HG03045 (cell line): ENCODE results near the gene CTSK.
"Not testable (repeated sequence)": the region's sequence is repeated elsewhere in the genome, so short reads cannot be mapped to it uniquely, and the experiment has no call there.

Experiments
- ATAC-seq: cut with Tn5 transposase; IDR thresholded peaks from one replicate; pipeline ENCODE4 v1.9.1; 2021; ENCODE audit warnings: mild to moderate bottlenecking, moderate library complexity; ENCODE audit not compliant: unreplicated experiment

The CTSK gene

DNA sequence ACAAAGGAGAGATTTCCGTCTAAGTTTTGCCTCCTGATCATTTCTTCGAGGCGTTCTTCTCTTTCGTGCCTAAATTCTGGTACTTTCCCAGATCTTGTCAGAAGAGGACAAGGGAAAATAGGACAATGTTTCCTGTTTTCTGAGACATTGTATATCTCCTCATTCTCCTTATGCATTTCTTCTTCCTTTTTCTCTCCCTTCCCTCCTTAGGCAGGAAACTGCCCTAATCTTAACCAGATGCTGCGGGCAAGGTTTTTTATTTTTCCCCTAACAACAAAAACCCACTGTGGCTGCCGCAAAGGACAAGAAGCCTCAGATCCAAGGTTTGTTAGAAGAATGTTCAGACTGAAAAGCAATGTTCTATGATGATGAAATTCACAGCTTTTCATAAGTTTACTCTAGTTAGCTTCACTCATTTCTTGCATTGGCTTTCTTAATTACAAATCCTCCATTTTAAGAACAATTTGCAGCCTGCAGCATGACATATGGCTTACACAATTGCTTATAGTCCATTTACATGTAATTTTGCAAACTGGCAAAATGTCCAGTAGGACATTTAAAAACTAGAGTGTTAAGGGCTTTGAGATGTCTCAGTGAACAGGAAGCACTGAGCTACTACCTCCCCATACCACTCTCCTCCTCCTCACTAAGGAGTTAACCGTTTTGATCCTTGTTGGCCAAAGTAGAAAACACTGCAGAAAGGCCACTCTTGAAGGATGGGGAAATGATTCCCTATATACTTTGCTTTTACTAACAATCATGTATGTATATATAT is 624 bp downstream of the CTSK start:
- ATAC-seq = no peak

DNA sequence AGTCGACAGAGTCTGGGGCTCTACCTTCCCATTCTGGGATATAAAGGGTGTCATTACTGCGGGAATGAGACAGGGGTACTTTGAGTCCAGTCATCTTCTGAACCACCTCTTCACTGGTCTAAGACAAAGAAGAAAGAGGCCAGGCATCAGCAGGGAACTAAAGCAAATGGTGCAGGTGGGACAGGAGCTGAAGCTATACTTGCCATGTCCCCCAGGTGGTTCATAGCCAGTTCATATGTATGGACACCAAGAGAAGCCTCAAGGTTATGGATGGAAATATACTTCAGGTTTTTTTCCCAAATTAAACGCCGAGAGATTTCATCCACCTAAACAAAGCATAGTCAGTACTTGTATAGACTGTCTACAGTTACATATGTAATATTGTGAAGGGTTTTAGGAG is 2.2 kb downstream of the CTSK start:
- ATAC-seq = no peak

DNA sequence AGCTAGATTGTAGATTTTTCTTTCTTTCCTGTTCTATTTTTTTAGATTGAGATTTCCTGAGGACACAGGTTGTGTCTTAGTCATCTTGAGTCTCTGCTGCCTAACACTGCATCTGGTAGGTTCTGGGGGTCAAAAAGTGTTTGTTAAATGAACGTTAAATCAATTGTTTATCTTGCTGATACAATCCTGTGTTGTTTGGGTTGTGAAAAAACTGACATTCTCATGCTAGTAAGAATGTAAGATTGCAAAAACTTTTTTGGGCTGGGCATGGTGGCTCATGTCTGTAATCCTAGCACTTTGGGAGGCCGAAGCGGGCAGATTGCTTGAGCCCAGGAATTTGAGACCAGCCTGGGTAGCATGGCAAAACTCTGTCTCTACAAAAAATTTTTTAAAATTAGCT is 3.4 kb downstream of the CTSK start:
- ATAC-seq = no peak

DNA sequence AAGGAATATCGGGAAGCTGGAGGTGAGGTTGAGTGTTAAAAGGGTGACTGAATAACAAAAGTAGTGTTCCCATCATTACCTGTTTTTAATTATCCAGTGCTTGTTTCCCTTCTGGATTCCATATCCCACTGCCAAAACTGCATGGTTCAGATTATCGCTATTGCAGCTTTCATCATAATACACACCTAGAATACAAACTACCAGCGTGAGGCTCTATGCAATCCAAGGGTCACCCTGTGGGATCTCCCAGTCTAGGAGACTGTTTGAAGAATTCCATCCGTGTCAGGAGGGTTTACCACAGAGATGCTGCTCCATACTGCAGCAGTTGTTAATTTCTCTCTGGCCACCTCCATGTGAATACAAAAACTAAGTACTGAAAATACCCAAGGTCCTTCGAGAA is 9.0 kb downstream of the CTSK start:
- ATAC-seq = no peak

DNA sequence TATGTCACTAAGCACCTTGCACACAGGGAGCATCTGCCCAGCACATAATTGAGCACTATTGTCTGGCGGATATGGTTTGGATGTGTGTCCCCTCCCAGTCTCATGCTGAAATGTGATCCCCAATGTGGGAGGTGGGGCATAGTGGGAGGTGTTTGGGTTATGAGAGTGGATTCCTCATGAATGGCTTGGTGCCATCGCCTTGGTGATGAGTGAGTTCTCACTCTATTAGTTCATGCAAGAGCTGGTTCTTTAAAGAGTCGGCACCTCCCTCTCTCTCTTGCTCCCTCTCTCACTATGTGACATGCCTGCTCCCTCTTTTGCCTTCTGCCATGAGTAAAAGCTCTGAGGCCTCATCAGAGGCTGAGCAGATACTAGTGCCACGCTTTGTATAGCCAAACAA is 9.5 kb downstream of the CTSK start:
- no peak for ATAC-seq

DNA sequence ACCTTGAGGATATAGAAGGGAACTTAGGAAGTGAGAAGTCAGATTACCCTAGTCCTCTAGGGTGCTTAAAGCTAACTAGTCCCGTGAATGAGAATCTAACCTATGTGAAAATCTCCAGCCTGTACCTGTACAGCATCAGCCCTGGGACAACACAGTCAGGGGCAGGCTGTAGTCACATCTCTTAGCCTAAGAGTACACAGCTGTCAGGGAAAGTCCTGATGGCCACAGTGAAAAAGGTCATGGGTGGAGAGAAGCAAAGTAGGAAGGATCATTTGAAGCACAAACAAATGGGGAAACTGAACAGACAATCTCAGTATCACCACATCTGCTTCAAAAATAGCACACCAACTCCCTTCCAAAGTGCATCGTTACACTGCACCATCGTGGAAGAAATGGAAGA is 11.7 kb downstream of the CTSK start:
- ATAC-seq = no peak

DNA sequence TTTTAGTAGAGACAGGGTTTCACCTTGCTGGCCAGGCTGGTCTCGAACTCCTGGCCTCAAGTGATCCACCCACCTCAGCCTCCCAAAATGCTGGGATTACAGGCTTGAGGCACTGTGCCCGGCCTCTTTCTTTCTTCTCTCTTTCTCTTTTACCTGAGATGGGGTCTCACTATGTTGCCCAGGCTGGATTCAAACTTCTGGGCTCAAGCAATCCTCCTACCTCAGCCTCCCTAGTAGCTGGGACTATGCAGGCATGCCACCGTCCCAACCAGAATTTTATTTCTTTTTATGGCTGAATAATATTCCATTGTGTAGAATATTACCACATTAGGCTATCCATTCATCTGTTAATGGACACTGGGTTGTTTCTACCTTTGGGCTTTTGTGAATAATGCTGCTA is 14.3 kb downstream of the CTSK start:
- not testable (repeated sequence) for ATAC-seq

DNA sequence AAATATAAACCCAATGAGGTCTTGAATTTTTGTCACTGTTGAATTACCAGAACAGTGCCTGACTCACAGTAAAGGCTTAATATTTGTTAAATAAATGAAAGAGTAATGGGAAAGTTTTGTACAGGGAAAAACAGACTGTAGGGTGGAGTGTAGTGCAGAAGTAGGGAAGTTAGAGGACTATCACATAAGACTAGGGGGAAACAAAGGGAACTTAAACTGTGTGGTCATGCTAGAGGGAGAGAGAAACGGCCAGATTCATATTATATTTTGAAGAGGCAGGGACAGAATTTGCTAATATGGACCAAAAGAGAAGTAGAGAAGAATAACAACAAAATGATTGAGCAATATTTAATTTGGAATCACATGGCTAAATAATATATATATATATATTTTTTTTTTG is 14.8 kb downstream of the CTSK start:
- ATAC-seq = no peak

DNA sequence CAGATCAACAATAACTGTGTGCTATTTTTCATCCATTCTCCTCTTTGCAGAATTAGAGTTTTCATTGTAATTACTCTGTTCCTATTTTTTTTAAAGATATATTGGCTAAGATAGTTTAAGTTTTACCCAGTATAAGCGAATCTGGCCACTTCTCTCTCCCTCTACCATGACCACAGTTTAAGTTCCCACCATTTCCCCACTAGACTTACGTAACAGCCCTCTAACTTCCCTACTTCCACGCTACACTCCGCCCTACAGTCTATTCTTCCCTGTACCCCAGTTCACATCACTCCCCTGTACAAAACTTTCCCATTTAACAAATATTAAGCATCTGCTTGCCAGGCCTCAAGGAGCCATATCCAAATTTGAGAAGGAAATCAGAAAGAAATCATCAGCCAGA is 16.5 kb downstream of the CTSK start:
- ATAC-seq = no peak

DNA sequence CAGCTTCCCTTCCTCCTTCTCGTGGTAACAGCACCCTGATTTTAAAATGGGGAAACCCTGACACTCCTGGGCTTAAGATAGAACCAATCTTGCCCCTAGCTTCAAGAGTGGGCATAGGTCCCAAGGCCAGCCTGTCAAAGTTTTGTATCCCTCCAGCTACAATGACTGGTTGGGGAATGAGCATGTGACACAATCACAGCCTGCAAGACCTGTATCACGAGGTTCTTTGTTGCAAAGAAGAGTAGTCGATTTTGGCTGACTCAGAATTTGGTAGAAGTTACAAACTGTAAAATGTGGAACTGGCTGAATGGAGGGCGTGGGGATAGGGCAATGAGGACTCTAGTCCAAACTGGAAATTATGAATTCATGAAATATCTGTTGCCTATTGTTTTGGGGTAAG is 18.7 kb downstream of the CTSK start:
- ATAC-seq = no peak

DNA sequence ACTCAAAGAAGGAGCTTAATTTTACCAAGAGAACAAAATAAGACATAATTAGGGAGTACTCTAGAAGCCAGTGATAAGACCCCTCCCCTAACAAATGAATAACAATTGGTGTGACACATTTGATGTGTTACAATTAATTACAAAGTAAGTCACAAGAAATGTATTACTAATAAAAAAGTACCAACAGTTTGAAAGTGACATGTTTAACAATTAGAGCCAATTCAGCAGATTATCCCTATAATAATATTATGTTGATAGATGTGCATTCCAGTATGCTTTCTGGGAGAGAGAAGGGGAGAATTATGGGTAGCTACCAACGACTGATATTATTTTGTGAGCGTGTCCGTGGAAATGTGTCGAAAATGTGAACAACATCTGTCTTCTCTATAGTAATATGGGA is 19.1 kb downstream of the CTSK start:
- ATAC-seq = no peak

DNA sequence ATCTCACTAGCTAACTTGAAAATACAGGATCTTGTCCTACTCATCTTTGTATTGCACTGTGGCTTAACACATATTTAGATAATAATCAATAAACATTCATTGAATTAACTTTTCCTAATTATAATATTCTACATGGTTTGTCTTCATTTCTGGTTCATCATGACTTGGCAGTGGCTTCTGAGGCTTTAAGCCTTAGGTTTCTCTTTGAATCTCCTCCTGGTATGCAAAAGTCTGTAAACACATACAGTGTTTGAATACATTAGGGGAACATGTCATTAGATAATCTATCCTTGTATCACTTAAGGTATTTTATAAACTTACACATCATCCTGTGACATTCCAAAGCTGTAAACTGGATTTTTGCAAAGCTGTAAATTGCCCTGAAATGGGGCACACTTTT is 20.6 kb downstream of the CTSK start:
- no peak for ATAC-seq

DNA sequence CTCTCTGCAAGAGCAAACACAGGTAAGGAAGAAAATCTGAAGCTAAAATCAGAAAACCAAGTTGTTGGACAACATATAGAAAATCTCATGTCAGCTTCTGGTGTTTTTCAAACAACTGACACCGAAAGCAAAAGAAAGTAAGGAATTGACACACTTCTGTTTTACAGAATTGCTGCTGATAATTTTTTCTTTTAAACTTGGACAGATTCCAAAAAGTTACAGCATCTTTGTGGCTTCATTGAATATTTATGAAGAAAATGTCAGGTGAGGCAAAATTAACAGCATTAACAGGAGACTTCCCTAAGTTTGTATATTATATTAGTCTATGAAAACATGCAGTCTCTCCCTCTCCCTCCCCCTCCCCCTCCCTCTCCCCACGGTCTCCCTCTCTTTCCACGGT is 27.6 kb downstream of the CTSK start:
- no peak for ATAC-seq

DNA sequence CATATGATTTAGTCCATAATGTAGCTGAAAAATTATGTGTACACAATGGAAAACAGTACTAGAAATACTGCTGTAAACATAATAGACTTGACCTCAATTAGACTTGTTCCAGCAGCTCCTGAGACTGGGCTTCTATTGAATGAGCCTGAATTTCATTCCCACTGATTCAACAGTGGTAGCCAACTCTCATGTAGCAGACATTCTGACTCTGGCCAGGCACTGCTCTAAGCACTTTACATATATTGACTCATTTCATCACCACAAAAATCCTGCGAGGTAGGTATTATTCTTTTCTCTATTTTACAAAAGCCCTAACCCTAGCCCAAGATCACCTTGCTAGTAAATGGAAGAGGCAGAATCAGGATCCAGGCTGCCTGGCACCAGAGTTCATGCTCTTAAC is 29.7 kb downstream of the CTSK start:
- no peak for ATAC-seq

DNA sequence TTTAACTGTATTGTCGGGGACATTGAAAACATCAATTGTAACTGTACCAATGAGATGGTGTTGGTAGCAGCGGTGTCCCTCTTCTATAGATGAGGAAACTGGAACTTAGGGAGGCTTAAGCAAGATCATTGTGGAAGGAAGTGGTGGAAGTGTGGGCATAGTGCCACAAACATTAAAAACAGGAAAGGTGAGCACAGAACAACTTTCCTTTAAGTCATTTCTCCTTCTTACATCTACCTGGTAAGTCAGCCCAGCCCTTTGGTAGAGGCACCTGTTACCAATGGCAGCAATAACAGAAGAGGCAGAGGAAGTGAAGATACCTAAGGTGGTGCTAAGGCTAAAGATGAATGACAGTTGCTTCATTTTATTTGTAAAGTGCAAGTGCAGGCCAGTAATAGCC is 30.5 kb downstream of the CTSK start:
- ATAC-seq = no peak

DNA sequence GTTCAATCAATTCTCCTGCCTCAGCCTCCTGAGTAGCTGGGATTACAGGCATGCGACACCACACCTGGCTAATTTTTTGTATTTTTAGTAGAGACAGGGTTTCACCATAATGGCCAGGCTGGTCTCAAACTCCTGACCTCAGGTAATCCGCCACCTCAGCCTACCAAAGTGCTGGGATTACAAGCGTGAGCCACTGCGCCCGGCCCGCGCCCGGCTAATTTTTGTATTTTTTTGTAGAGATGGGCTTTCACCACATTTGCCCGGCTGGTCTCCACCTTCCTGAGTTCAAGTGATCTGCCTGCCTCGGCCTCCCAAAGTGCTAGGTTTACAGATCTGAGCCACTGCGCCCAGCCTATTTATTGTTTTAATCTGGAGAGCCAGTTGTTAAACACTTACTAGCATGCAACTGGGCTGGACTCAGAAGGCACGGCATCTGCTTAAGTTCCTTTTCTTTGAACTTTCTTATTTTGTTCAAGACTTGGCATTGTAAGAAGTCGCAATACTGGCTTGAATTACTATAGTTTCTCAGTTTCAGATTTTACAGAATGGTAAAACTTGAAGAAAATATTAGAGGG is 32.0 kb downstream of the CTSK start:
- ATAC-seq = not testable (repeated sequence)

DNA sequence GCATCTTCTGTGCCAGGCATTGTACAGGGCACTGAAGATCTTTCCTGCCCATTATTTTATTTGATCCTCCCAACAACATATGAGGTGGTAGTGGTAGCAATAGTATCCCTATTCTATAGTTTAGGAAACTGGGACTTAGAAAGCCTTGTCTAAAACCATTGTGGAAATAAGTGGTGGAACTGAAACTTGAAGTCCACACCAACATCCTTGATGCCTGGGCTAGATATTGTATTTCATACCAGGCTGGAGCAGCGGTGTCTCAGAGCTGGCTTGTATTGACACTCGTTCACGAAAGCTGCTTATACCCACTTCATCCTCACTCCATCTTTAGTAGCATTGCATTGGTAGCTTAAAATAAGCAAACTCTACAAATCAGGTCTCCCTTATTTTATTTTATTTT is 32.8 kb downstream of the CTSK start:
- ATAC-seq = no peak

DNA sequence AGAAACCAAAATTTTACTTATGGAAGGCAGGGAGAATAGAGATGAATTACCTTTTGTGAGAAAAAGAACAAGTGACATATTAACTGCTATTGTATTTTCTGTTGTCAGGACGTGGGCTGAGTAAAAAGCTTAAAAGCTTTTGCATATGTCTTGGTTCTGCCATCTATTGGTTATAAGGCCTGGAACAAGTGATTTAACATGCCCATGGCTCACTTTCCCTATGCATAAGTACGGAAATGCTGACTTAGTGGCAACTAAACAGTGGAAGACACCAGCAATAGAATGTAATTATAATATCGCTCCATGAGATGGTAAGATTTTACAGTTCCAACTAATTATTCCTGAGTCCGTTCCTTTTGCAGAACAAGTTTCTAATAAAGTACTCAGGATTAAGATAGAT is 35.7 kb downstream of the CTSK start:
- no peak for ATAC-seq

DNA sequence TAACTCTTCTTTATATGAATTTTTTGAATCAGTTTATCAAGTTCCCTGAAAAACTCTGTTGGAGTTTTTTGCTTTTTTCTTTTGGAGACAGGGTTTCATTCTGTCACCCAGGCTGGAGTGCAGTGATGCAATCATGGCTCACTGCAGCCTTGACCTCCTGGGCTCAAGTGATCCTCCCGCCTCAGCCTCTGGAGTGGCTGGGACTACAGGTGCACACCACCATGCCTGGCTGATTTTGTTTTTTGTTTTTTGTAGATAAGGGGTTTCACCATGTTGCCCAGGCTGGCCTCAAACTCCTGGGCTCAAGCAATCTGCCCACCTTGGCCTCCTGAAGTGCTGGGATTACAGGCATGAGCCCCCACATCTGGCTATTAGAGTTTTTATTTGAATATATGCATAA is 40.4 kb downstream of the CTSK start:
- ATAC-seq = not testable (repeated sequence)

DNA sequence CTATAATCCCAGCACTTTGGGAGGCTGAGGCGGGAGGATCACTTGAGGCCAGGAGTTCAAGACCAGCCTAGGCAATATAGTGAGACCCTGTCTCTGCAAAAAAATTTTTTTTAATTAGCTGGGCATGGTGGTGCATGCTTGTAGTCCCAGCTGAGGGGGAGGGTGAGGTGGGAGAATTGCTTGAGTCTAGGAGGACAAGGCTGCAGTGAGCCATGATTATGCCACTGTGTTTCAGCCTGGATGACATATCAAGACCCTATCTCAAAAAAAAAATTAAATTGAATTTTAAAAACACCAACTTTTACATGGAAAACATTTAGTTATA is 42.1 kb downstream of the CTSK start:
- ATAC-seq = peak; percentile 7

DNA sequence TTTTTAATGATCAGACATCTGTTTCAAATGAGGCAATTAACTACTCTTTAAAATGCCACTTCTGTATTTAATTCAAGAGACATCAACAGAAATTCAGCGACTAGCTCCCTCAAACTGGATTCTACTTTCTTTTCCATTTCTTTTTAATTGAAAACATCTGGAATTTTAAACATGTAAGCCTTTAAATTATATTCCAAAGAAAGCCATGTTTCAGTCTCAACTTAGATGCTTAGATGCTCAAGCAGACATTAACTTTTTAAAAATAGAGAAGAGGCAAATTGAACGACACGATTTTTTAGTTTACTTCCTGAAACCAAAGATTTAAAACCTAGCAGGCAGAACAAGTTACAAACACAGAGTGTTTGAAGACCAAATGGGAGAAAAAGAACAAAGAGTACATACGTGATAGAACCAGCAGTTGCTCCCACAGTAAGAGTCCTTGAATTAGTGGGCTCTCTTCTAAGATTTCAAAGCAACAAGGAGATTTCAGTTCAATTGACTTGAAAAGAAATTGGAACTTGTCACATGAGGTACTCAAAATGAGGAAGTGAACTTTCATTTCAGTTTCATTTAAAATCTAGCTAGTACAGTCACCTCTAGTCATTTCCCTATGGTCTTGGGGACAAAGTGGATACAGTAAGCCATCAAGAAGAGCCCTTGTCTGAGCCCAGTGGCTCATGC is 42.6 kb downstream of the CTSK start, which contains the start of gene CTSS:
Gene CTSS, minus strand, starts transcription at position 483 of the 681 bp plus-strand sequence. CDS start 1,015 bp downstream, outside the sequence.
- peak; percentile 82 for ATAC-seq

DNA sequence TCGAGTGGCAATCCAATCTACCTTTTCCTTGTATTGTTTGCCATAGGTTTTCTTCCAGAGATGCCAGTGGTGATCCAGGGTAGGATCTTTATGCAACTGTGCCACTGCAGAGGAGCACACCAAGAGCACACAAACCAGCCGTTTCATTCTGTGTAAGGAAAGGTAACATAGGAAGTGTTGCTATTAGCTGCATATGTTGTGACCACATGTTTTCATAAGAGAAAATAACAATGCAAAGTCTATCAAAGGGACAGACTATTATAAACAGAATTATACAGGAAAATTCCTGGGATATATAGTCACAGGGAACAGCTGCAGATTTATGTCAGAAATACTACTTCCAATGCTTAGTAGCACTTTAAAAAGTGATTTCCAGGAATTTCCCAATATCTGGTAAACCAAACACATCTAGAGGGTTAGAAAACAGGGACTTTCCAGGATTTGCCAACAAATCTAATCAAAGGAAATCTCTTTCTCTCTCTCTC is 43.4 kb downstream of the CTSK start:
- ATAC-seq = no peak
